ENCODE results near the gene INF2.

- TF ChIP-seq EP300 (IDR thresholded peaks at IDR 0.05) (no peak), POLR2AphosphoS5 (IDR thresholded peaks at IDR 0.05) (no peak), CTCF (IDR thresholded peaks at IDR 0.05) (no peak)
Measured at GRCh38 chr14:104695660-104696000, 6.2 kb downstream of the INF2 start.

Measured in esophagus muscularis mucosa (tissue), 4 donors.